ENCODE results near the gene PAK1IP1.
"Not testable (repeated sequence)": the region's sequence is repeated elsewhere in the genome, so short reads cannot be mapped to it uniquely, and the experiment has no call there.

PAK1IP1 gene

GRCh38 chr6:10692965-10693538 lies 1.7 kb upstream of the PAK1IP1 start:
- DNase-seq, result no peak

GRCh38 chr6:10695086-10695657 lies 400 bp downstream of the PAK1IP1 start:
- DNase-seq, result no peak

- DNase-seq, result no peak
Measured at GRCh38 chr6:10696655-10697054, 1.9 kb downstream of the PAK1IP1 start.

GRCh38 chr6:10713962-10714361 lies 19.2 kb downstream of the PAK1IP1 start:
- DNase-seq, result no peak

- DNase-seq, result no peak
Measured at GRCh38 chr6:10719296-10719963, 24.7 kb downstream of the PAK1IP1 start.

GRCh38 chr6:10719964-10720264 lies 25.1 kb downstream of the PAK1IP1 start:
- no peak for DNase-seq

GRCh38 chr6:10720265-10720959 lies 25.6 kb downstream of the PAK1IP1 start:
- DNase-seq, result no peak

GRCh38 chr6:10720960-10721849 lies 26.4 kb downstream of the PAK1IP1 start:
- not testable (repeated sequence) for DNase-seq

GRCh38 chr6:10721850-10722569 lies 27.2 kb downstream of the PAK1IP1 start:
- no peak for DNase-seq

GRCh38 chr6:10722570-10722819 lies 27.7 kb downstream of the PAK1IP1 start:
- DNase-seq, result no peak

- peak; percentile 100 for DNase-seq
Measured at GRCh38 chr6:10722820-10723566, 28.2 kb downstream of the PAK1IP1 start, which contains the start of gene TMEM14C. Gene TMEM14C, plus strand, starts transcription at chr6:10723070. Its CDS starts 1,544 bp downstream, at chr6:10724614.

GRCh38 chr6:10723567-10723881 lies 28.8 kb downstream of the PAK1IP1 start:
- no peak for DNase-seq

- DNase-seq, result no peak
Measured at GRCh38 chr6:10725044-10725443, 30.3 kb downstream of the PAK1IP1 start.

GRCh38 chr6:10725716-10726115 lies 30.9 kb downstream of the PAK1IP1 start:
- DNase-seq, result no peak

GRCh38 chr6:10730254-10730653 lies 35.5 kb downstream of the PAK1IP1 start:
- no peak for DNase-seq

- no peak for DNase-seq
Measured at GRCh38 chr6:10733151-10733715, 38.5 kb downstream of the PAK1IP1 start.

- peak; percentile 7 for DNase-seq
Measured at GRCh38 chr6:10733863-10734262, 39.1 kb downstream of the PAK1IP1 start.

- DNase-seq, result no peak
Measured at GRCh38 chr6:10736731-10737130, 42.0 kb downstream of the PAK1IP1 start.

GRCh38 chr6:10740061-10740460 lies 45.3 kb downstream of the PAK1IP1 start:
- DNase-seq, result no peak

- not testable (repeated sequence) for DNase-seq
Measured at GRCh38 chr6:10741643-10742042, 46.9 kb downstream of the PAK1IP1 start.

GRCh38 chr6:10742251-10742650 lies 47.5 kb downstream of the PAK1IP1 start:
- DNase-seq, result no peak

GRCh38 chr6:10743515-10743914 lies 48.7 kb downstream of the PAK1IP1 start:
- DNase-seq, result no peak

All from islet precursor cell (in vitro differentiated cells).